ENCODE measurements around the gene TDRD3. TPM values are rescaled to one million over a fixed set of nuclear protein-coding genes. Genes with fewer than 3 reads are reported as not detected.

The TDRD3 gene
- total RNA-seq, 3 donors from 2014 or later: 30.6 to 52.1 (median 32.1) TPM

GRCh38 chr13:60491531-60491930 lies 94.5 kb downstream of the TDRD3 start:
- Histone ChIP-seq H3K4me1 (no peaks in the 10 kb centered on the region), H3K9me3 (peaks cover 0 to 3% of the 10 kb centered on the region in 2 donors)
- intact Hi-C loops (cut with DNase I; ENCODE audit: low total_unique reads): no loop called here

GRCh38 chr13:60492187-60492586 lies 95.2 kb downstream of the TDRD3 start:
- Histone ChIP-seq H3K9me3 (peaks cover 0 to 3% of the 10 kb centered on the region in 2 donors), H3K36me3 (no peaks in the 10 kb centered on the region), H3K27me3 (no peaks in the 10 kb centered on the region), H3K27ac (no peak overlapping the region), H3K4me3 (no peak overlapping the region), H3K4me1 (no peaks in the 10 kb centered on the region)
- DNase-seq (ENCODE audit: low spot score in 2 of 2): no peak
- intact Hi-C loops (cut with DNase I; ENCODE audit: low total_unique reads): no loop called here
- TF ChIP-seq, protein P1, sequence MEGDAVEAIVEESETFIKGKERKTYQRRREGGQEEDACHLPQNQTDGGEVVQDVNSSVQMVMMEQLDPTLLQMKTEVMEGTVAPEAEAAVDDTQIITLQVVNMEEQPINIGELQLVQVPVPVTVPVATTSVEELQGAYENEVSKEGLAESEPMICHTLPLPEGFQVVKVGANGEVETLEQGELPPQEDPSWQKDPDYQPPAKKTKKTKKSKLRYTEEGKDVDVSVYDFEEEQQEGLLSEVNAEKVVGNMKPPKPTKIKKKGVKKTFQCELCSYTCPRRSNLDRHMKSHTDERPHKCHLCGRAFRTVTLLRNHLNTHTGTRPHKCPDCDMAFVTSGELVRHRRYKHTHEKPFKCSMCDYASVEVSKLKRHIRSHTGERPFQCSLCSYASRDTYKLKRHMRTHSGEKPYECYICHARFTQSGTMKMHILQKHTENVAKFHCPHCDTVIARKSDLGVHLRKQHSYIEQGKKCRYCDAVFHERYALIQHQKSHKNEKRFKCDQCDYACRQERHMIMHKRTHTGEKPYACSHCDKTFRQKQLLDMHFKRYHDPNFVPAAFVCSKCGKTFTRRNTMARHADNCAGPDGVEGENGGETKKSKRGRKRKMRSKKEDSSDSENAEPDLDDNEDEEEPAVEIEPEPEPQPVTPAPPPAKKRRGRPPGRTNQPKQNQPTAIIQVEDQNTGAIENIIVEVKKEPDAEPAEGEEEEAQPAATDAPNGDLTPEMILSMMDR (IDR thresholded peaks at IDR 0.05): no peak
- TF ChIP-seq POLR2AphosphoS5 (IDR thresholded peaks at IDR 0.05): no peak
- TF ChIP-seq POLR2A (IDR thresholded peaks at IDR 0.05): no peak

More at GRCh38 chr13:60491531-60491930, 94.5 kb downstream of the TDRD3 start:
- DNase-seq (ENCODE audit: low spot score in 2 of 2): no peak
- Histone ChIP-seq H3K27me3 (no peaks in the 10 kb centered on the region), H3K36me3 (no peaks in the 10 kb centered on the region), H3K27ac (no peak overlapping the region), H3K4me3 (no peak overlapping the region)
- no peak for TF ChIP-seq POLR2A (IDR thresholded peaks at IDR 0.05)
- no peak for TF ChIP-seq POLR2AphosphoS5 (IDR thresholded peaks at IDR 0.05)

DNA sequence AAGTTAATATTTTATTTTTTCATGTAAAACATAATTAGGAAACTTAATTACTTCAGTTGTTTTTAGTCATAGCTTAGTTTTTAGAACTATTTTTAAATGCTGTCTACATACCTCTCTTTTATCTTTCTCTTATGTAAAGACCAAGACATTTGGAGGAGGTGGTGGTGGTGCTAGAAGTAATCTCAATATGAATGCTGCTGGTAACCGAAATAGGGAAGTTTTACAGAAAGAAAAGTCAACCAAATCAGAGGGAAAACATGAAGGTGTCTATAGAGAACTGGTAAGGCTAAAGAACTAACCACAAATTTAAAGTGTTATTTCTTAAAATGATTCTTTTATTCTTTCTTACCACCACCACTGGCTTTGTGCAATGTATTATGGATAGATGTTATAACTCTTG lies 97.3 kb downstream of the TDRD3 start:
- Histone ChIP-seq H3K27me3 (no peaks in the 10 kb centered on the region), H3K4me1 (no peaks in the 10 kb centered on the region), H3K27ac (no peak overlapping the region), H3K36me3 (no peaks in the 10 kb centered on the region), H3K4me3 (no peak overlapping the region), H3K9me3 (no peaks in the 10 kb centered on the region)
- TF ChIP-seq POLR2A (IDR thresholded peaks at IDR 0.05): no peak
- TF ChIP-seq POLR2AphosphoS5 (IDR thresholded peaks at IDR 0.05): no peak
- TF ChIP-seq, protein P1 (IDR thresholded peaks at IDR 0.05): no peak
- no peak for DNase-seq (ENCODE audit: low spot score in 2 of 2)
- intact Hi-C loops (cut with DNase I; ENCODE audit: low total_unique reads): no loop called here

DNA sequence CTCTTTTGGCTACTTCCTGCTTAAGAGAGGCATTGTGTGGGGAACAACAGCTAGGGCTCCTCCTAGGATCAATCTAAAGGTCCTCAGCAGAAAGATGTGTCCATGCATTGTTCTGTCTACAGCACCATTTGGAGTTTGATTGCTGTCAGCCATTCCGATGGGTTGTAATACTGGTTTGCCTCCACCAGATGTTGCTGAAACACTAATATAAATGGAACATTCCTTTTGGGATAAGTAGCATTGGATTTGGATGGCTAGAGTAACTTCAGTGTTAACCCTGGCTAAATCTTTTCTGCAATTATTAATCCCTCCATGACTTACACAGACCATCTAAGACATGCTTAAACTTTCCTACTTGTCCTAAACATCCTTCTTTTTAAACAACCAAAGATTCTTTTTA lies 104.2 kb downstream of the TDRD3 start:
- TF ChIP-seq, protein P1 (IDR thresholded peaks at IDR 0.05): no peak
- no peak for TF ChIP-seq POLR2A (IDR thresholded peaks at IDR 0.05)
- no peak for TF ChIP-seq POLR2AphosphoS5 (IDR thresholded peaks at IDR 0.05)
- Histone ChIP-seq H3K4me1 (no peaks in the 10 kb centered on the region), H3K9me3 (peaks cover 0 to 31% of the 10 kb centered on the region in 2 donors), H3K4me3 (no peak overlapping the region), H3K36me3 (no peaks in the 10 kb centered on the region), H3K27ac (no peak overlapping the region), H3K27me3 (no peaks in the 10 kb centered on the region)
- DNase-seq (ENCODE audit: low spot score in 2 of 2): no peak
- intact Hi-C loops (cut with DNase I; ENCODE audit: low total_unique reads): no loop called here

- Histone ChIP-seq H3K9me3 (peaks cover 8 to 11% of the 10 kb centered on the region in 2 donors), H3K27ac (no peak overlapping the region), H3K36me3 (no peaks in the 10 kb centered on the region), H3K4me3 (no peak overlapping the region), H3K27me3 (no peaks in the 10 kb centered on the region), H3K4me1 (no peaks in the 10 kb centered on the region)
- no peak for DNase-seq (ENCODE audit: low spot score in 2 of 2)
- TF ChIP-seq, protein P1 (IDR thresholded peaks at IDR 0.05): no peak
- TF ChIP-seq POLR2A (IDR thresholded peaks at IDR 0.05) (no peak), POLR2AphosphoS5 (IDR thresholded peaks at IDR 0.05) (no peak)
- intact Hi-C loops (cut with DNase I; ENCODE audit: low total_unique reads): no loop called here
These were observed 112.8 kb downstream of the TDRD3 start for GRCh38 chr13:60509601-60510386.

Measured in breast epithelium (tissue), 4 donors.